ENCODE measurements around the gene SERINC2.

The SERINC2 gene

GRCh38 chr1:31412732-31413404 lies at the start of gene SERINC2:
Gene SERINC2 (plus strand): TSS chr1:31413213. CDS start chr1:31413266, 53 bp downstream.
- no peak for DNase-seq (ENCODE audit: low read depth)

GRCh38 chr1:31364561-31365250 lies 48.3 kb upstream of the SERINC2 start:
- no peak for DNase-seq (ENCODE audit: low read depth)

- no peak for DNase-seq (ENCODE audit: low read depth)
These were observed 46.2 kb upstream of the SERINC2 start for GRCh38 chr1:31366796-31367195.

- no peak for DNase-seq (ENCODE audit: low read depth)
These were observed 44.4 kb upstream of the SERINC2 start for GRCh38 chr1:31368611-31369107.

GRCh38 chr1:31370021-31370420 lies 43.0 kb upstream of the SERINC2 start:
- DNase-seq (ENCODE audit: low read depth) = no peak

GRCh38 chr1:31370565-31370964 lies 42.4 kb upstream of the SERINC2 start:
- no peak for DNase-seq (ENCODE audit: low read depth)

- DNase-seq (ENCODE audit: low read depth) = no peak
These were observed 41.7 kb upstream of the SERINC2 start for GRCh38 chr1:31371121-31371959.

GRCh38 chr1:31372051-31372450 lies 41.0 kb upstream of the SERINC2 start:
- DNase-seq (ENCODE audit: low read depth) = no peak

GRCh38 chr1:31372751-31373055 lies 40.3 kb upstream of the SERINC2 start:
- no peak for DNase-seq (ENCODE audit: low read depth)

GRCh38 chr1:31373056-31373896 lies 39.7 kb upstream of the SERINC2 start, which contains the start of gene FABP3:
Gene FABP3 (minus strand): TSS chr1:31373076. CDS start chr1:31373014, 62 bp downstream.
- no peak for DNase-seq (ENCODE audit: low read depth)

- DNase-seq (ENCODE audit: low read depth) = peak; percentile 1
These were observed 39.0 kb upstream of the SERINC2 start for GRCh38 chr1:31373897-31374486.

GRCh38 chr1:31374511-31375196 lies 38.4 kb upstream of the SERINC2 start:
- no peak for DNase-seq (ENCODE audit: low read depth)

- no peak for DNase-seq (ENCODE audit: low read depth)
These were observed 36.5 kb upstream of the SERINC2 start for GRCh38 chr1:31376375-31377134.

- no peak for DNase-seq (ENCODE audit: low read depth)
These were observed 35.6 kb upstream of the SERINC2 start for GRCh38 chr1:31377364-31377863.

- DNase-seq (ENCODE audit: low read depth) = no peak
These were observed 35.0 kb upstream of the SERINC2 start for GRCh38 chr1:31378001-31378400.

GRCh38 chr1:31380181-31380580 lies 32.8 kb upstream of the SERINC2 start:
- DNase-seq (ENCODE audit: low read depth) = no peak

GRCh38 chr1:31381394-31382294 lies 31.4 kb upstream of the SERINC2 start:
- DNase-seq (ENCODE audit: low read depth) = no peak

GRCh38 chr1:31382379-31382989 lies 30.5 kb upstream of the SERINC2 start:
- DNase-seq (ENCODE audit: low read depth) = no peak
